DND-41 (cell line): ENCODE data around the gene LCN12.

Experiments
- EZH2 ChIP-seq: IDR thresholded peaks from 3 replicates; pipeline ENCODE4 v1.6.1; 2012; ENCODE audit warnings: borderline replicate concordance, low read depth, mild to moderate bottlenecking, moderate library complexity, low read length, inconsistent platforms; ENCODE audit not compliant: severe bottlenecking
- TF ChIP-seq, protein P1 (sequence below): IDR thresholded peaks from 2 replicates; pipeline ENCODE4 v1.5.1; 2012; ENCODE audit warnings: borderline replicate concordance, low read length, moderate library complexity, mild to moderate bottlenecking; ENCODE audit not compliant: poor library complexity, severe bottlenecking; ENCODE audit errors: extremely low read depth

DNA sequence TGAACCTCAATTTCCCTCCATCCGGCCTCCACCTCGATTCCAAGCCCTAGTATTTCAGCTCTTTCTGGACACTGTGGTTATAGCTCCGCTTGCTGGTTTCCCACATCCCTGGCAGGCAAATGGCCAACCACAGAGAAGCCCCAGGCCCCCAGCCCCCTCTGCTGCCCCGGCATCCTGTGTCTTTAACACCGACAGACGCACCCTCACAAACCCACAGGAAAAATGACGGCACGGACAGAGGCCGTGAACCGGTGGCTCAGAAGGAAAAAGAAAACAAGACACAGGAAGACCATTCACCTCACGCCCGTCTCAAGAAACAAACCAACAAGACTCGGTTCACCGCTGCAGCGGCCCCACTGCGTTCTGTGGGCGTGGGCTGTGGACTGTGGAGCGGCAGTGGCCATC lies 45.8 kb downstream of the LCN12 start:
- TF ChIP-seq, protein P1, sequence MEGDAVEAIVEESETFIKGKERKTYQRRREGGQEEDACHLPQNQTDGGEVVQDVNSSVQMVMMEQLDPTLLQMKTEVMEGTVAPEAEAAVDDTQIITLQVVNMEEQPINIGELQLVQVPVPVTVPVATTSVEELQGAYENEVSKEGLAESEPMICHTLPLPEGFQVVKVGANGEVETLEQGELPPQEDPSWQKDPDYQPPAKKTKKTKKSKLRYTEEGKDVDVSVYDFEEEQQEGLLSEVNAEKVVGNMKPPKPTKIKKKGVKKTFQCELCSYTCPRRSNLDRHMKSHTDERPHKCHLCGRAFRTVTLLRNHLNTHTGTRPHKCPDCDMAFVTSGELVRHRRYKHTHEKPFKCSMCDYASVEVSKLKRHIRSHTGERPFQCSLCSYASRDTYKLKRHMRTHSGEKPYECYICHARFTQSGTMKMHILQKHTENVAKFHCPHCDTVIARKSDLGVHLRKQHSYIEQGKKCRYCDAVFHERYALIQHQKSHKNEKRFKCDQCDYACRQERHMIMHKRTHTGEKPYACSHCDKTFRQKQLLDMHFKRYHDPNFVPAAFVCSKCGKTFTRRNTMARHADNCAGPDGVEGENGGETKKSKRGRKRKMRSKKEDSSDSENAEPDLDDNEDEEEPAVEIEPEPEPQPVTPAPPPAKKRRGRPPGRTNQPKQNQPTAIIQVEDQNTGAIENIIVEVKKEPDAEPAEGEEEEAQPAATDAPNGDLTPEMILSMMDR = no peak
- no peak for TF ChIP-seq EZH2
